HG02943 (cell line): ENCODE measurements around the gene GALNS.

Experiments used
- ATAC-seq: cut with Tn5 transposase; IDR thresholded peaks from one replicate; pipeline ENCODE4 v1.9.1; 2021; ENCODE audit warnings: mild to moderate bottlenecking, low read depth, moderate library complexity; ENCODE audit not compliant: unreplicated experiment

Gene GALNS

DNA sequence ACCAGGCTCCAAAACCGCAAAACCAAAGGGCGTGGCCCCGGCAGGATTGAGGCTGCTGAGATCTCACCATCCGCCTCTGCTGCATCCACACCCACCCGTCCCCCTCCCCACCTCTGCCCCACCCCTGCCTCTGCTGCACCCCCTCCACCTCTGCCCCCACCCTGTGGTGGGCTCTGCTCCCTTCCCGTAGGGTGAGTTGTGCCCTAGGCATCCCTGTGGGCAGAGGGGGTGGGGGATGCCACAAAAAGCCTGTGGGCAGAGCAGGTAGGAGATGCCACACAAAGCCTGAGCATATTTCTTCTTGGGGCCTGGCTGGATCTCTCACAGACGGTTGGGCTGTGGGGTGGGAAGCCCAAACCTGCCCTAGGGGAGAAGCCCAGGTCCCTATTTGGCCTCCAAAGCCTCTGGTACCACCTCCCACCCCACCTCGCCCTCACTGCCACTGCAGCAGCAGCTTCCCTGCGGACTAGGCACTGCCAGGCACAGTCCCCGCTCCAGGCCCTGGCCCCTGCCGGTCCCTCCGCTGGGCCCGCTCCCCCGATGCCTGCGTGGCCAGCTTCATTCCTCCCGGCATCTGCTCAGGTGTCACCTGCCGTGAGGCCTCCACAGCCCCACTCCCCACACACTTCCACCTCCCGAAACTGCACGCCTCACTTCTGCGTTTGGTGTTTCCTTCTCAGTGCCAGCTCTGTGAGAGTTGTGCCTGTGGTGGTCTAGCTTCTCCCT is 21.0 kb upstream of the GALNS start:
- no peak for ATAC-seq

DNA sequence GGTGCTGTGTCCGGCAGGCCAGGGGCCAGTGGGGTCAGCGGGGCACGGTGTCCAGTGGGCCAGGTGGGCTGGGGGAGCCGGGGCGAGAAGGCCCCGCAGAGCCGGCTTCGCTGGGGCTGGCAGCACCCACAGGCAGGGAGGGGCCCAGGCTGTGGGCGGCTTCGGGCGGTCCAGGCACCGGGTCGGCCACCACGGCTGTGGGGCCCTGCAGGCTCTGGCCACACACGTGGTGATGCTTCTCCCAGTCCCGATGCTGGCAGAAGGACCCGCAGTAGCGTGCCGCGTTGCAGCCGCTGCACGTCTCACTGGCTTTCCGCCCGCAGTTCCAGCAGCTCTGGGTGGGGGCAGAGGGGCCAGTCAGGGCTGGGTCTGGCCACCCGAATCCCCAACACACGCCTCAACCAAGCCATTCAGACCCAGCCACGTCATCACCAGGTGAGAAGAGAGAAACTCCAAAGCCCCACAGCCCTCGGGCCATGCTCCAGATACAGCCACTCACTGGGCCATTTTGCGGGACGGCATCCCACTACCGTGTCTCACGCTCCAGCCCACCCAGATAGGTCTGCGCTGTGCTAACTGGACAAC is 20.3 kb upstream of the GALNS start:
- no peak for ATAC-seq

DNA sequence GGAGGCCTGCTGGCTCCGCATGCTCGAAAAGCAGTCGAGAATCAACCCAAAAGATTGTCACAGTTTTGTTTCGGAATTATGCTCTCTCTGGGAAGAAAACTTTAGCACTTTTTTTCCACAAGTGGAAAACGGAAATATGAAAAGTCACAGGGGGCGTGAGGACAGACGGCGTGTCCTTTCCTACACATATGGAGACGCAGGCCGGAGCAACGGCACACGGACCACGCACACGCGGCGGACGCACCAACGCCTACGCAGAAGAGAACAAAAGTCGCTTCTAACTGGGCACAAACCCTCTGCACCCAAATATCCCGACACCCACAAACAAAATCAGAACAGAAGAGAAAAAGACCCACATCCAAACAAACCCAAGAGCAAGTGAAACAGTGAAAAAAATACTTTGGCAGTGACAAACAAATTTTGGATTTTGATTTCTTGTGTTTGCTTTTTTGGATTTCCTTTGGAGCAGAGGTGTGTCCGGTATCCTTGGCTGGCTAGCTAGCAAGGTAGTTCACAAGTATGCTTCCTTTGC is 19.0 kb upstream of the GALNS start:
- no peak for ATAC-seq

DNA sequence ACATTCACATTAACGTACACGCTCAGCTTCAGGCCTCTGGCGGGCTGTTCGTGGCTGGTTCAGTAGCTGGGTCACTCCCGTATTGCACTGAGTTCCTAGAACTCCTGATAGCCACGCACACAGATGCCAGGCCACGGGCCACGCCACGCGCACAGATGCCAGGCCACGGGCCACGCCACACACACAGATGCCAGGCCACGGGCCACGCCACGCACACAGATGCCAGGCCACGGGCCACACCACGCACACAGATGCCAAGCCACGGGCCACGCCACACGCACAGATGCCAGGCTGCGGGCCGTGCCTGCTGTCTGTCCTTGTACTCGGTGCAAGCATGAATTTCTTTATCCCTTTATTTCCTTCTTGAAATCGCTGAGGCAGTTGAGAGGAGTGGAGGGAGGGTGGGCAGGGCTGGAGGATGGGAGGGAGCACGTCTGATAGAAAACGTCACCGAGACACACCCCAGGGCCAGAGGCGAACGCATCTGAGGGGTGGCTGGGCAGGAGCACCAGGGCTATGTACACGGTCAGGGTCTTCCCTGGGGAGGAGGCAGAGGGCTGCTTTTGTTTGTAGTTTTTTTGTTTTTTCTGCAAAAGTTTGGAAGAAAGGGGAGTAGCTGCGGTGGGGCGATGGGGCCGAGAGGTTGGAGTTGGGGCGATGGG is 18.3 kb upstream of the GALNS start:
- ATAC-seq, result no peak

DNA sequence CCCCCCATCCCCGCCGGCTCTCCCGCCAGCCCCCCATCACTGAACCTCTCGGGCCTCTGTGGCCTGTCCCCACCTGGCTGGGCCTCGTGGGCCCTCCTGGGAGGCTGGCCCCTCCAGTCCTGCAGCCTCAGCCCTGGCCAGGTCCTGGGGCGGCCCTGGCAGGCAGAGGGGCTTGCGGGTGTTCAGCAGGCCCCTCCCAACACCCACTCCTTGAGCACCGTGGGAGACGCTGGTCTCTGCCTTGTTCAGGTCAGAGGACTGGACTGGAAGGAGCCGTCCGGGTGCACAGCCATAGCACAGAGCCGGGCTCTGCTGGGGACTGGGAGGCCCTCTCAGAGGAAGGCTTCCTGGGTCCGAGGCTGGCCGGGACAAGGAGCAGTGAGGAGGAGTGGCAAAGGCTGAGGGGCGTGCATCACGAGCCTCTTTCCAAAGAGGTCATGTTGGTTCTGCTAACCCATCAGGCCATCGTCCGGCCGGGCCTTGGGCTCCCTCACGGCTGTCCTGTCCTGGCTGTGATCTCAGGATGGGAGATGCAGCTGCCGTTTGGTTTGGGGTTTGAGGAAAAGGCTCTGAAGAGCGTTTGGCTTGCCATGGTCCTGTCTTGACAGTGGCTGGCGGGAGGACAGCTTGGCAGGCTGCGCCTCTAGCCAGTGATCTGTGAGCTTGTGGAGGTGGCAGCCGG is 16.0 kb upstream of the GALNS start:
- no peak for ATAC-seq

DNA sequence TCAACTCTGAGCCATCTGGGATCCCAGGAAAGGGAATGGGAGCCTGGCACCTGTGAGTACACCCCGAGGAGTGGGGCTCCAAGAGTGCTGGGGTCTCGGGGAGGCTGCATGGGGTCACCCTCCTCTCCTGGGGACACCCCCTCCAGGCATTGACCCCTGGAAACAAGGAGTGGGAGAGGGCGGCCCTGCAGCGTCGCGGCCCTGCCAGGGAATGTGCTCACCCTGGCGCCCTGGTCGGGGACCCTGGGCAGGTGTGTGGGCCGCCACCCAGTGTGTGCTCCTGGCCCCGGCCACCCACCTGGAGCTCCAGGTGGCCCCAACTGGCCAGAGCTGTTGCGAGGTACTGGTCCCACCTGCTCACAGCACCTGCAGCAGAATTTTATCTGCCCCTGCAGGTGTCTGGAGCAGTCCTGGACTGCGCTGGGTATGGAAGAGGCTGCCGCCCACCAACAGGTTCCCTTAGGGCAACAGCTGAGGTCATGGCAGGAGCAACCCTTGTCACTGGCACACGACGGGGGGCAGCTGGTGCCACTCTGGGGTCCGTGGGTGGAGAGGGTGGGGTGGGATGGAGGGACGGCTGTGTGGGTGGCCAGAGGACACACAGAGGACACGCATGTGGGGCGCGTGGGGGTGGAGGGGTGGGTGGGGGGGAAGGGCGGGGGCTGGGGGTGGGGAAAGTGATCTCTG is 15.1 kb upstream of the GALNS start:
- no peak for ATAC-seq

DNA sequence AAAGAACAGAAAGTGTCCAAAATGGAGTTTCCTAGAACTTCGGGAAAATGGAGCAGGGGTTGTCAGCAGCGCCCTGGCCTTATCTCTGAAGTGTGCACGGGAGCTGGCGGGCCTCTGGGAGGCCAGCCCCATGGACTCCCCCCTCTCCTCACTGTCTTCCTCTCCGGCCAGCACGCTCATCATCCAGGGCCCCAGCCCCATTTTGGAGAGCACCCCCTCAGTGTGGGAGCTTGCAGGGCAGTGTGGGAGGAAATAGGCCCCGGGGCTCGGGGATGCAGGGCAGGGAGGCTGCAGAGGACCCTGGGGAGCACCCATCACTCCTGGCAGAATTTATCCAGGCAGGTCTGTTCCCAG is 14.6 kb upstream of the GALNS start:
- ATAC-seq, result no peak

DNA sequence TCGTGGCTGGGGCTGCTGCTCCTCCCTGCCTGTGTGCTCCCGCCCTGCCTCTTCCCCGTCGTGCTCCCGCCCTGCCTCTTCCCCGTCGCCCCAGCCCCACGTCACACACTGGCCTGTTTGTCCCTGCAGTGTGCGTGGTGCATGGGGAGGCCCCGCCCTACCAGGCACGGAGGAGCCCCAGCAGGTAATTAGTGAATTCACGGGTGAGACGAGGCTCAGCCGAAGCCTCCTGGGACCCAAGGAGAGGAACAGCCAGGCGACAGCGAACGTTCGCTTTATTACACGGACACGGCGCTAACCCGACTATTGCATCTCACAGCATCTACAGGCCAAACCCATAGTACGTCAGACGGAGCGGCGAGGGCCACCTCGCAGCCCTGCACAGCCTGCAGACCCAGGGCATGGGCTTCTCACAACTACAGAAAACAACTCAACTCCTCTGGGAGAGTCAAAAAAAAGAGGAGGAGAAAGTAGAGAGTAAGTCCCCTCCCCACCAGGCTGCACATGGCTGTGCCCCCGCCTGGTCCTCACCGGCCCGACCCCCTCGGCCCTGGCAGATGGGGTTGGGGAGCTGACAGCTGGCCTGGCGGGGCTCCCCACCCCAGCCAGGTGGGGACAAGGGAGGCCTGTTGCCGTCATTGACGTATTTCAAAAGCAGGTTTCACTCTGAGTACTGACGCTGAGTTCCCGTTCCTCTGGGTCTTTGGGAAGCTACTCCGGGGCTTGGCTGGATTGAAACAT is 14.0 kb upstream of the GALNS start:
- ATAC-seq, result no peak

DNA sequence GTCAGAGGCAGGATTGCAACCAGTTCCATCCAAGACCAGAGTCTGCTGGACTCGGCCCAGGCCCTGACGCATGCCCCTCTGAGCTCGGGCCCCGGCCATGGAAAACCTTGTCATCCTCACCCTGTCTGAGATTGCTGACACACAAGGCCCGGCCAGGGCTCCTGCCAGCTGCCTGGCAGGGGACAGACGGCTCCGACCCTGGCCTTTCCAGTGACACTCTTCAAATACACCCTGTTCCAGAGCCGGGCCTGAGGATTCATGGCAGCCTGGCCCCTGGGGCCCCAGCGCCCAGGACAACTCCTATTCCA is 12.9 kb upstream of the GALNS start:
- no peak for ATAC-seq

DNA sequence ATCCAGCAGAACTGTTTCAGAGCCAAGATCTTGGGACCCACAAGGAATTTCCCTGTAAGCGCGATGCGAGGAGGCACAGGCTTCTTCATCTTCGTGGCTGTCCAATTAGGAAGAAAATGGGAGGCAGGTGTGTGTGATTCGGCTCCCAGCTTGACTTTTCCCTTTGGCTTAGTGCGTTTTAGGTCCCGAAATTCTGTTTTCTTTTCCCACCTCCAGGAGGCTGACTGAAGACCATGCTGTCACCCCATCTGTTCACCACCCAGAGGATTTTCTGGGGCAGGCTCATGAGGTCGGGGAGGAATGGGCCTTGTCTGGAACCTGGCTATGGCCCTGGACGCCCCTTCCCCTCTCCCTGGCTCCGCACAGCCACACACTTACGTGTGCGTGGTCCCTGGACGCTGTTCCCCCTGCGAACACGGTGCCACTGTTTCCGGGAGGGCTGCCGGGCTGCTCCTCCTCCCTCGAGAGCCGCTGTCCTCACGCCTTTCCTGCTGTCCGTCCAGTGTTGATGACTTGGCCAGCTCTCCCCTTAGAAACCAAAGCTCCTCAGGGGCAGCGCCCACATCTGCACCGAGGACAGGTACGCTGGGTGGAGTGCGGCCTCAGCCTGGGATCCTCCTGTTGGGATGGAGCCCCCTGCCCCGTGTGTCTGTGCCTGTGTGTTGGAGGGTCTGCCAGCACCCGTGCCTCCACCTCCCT is 12.4 kb upstream of the GALNS start:
- ATAC-seq, result no peak

DNA sequence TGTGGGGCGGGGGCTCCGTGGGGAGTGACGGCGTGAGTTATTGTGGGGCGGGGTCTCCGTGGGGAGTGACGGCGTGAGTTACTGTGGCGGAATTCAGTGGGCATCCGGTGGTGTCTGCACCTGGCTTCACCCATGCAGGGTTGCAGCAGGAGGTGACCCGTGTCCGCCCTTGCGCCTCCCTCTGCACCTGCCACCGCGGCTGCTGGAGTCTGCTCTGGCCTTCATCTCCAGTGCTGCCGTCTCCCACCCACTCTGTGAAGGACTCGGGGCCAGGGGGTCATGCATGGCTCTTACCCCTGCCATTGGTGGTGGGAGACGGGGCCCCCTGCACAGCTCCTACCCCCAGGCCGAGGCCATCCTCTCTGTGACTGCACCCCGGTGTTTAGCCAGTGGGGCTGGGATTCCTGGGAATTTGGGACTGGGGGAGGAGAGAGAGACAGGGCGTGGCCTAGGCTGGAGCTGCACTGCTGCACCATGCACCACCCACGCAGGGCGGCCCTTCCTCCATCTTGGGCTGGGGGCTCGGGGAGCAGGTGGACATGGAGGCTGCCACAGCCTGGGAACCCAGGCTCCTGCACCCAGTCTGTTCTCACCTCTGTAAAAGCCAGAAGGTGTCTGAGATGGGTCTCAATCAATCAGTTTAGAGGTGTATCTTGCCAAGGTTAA is 11.0 kb upstream of the GALNS start:
- no peak for ATAC-seq

DNA sequence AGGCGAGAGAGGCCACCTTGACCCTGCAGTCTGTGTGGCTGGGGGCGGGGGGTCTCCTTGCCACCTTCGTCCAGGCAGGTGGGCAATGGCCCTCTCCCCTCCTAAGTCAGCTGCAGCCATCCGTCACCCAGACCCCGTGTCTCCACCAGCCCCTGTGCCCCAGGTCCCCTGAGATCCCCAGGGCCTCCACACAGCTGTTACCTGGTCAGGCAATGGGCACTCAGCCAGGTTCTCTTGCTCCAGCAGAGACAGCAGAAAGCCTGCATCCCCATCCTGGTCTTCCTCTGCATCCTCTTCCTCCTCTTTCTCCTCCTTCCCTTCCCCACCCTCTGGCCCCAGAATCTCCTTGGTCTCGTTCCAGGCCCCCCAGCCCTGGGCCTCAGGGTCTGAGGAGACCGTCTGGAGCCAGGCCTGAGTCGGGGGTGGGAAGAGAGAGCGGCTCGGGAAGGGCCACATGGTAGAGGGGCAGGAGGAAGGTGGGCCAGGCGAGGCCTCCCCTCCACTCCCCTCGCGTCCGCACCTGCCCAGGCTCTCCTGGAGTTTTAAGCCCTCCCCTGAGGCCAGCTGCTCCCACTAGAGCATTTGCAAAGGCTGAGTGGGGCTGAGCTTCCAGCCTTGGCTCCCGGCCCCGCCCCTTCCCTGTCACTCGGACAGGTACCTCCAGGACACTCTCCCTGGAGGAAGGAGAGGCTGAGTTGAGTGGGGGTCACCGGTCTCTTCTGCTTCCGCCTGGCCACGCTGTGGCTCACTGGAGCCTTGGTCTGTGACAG is 9.6 kb upstream of the GALNS start, which contains the start of gene PABPN1L:
TSS of gene PABPN1L (minus strand) at position 510 of the 770 bp plus-strand sequence. CDS start at position 456, 54 bp downstream.
- ATAC-seq, result no peak

DNA sequence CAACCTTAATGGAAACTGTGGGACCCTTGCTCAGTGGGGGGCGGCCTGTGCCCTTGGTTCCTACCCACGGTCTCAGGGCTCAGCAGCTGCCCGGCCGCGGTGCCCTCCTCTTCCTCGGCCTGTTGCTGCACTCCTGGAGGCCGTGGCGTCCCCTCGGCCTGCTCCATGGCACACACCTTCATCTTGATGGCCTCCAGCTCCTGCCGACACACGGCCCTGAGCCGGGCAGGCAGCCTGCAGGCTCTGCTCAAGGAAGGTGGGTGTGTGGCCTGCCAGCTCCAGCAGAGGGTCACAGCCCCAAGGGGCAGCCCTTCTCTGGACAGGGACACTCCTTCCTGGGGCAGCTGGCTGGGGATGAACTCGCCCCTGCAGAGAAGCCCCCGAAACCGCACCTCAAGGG is 9.0 kb upstream of the GALNS start:
- ATAC-seq, result no peak

DNA sequence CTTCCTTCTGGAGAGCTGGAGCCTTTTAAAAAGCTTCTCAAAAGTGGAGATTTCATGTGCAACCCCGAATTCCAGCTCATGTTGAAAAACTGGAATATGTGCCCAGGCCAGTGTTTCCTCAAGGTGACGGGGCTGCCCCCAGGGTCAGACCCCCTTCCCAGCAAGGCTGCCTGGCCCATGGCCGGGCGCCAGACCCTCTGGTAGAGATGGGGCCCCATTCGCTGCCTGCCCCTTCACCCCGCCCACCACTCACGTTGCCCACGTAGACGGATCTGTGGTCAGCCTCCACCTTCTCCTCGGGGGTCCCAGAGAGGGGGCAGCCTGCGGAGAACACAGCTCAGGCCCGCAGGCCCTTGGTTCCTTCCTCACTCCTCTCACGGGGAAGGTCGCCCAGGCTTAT is 8.6 kb upstream of the GALNS start:
- no peak for ATAC-seq

DNA sequence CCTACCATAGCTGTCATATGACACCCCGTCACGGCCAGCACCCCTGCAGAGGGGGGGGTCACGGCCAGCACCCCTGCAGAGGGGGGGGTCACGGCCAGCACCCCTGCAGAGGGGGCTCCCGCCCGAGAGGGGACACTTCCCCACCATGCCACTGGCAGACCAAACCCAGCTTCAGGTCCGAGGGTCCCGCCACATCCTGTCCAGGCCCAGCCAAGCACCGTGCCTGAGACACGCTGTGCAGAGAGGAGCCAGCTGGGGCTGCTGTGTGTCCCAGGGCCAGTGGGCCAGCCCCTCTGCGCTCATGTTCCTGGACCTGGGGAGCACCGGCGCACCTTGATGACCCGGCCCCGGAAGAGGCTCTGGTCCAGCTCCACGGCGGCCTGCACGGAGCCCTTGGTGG is 7.8 kb upstream of the GALNS start:
- ATAC-seq, result no peak

DNA sequence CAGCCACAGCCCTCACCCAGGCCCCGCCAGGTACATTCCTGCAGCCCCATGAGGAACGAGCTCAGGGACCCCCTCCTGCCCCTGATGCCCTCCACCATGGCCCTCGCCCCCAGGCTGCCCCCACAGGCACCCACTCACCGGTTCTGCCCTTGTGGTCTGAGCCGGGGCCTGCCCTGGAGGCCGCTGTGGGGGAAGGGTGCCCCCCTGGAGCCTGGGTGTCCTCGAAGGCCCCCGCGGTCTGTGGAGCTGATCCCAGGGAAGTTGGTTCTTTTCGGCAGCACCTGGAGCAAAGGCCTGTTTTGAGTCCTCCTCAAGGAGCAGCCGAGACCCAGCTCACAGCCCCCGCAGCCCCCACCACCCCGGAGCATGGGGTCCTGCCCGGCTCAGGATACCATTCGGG is 7.4 kb upstream of the GALNS start:
- no peak for ATAC-seq

DNA sequence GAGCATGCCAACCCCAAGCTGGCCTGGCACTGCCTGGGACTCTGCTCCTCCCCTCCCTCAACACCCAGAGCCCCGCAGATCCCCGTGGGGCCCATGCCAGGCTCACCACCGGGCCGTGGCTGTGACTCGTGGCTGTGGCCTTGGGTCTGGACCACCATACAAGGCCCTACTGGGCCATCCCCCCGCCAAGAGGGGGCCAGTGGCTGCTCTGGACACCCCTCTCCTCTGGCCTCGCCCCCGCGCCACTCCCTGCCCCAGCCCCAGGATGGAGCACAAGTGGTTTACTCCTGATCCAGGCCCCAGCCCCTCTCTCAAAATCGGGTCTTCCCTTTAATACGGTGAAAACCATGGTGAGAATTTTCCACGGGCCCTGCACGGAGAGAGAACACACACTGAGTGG is 6.7 kb upstream of the GALNS start:
- ATAC-seq, result no peak

DNA sequence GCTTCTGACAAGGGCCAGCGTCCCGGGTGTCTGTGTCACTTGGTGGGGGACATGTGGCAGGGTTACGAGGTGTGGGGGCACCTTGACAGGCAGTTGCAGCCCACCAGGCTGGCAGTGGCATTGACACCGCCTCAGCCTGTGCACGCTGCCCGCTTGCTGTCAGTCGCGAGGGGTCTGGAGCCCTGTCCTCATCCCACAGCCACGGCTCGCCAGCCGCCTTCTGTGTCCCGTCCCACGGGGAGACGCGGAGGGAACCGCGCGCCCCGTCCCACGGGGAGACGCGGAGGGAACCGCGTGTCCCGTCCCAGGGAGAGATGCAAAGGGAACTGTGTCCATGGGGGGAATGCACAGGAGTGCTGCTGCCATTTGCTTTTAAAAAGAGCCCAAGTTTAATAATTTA is 6.2 kb upstream of the GALNS start:
- ATAC-seq, result no peak
